GDM1 (cell line): ENCODE data around the gene KCMF1.
A peak's percentile ranks its signal among the peaks of the same experiment; 100 is the strongest.

Source experiments
- DNase-seq: peaks from one replicate; lab custom pipeline; 2025; lab: John Stamatoyannopoulos, UW

The KCMF1 gene

DNA sequence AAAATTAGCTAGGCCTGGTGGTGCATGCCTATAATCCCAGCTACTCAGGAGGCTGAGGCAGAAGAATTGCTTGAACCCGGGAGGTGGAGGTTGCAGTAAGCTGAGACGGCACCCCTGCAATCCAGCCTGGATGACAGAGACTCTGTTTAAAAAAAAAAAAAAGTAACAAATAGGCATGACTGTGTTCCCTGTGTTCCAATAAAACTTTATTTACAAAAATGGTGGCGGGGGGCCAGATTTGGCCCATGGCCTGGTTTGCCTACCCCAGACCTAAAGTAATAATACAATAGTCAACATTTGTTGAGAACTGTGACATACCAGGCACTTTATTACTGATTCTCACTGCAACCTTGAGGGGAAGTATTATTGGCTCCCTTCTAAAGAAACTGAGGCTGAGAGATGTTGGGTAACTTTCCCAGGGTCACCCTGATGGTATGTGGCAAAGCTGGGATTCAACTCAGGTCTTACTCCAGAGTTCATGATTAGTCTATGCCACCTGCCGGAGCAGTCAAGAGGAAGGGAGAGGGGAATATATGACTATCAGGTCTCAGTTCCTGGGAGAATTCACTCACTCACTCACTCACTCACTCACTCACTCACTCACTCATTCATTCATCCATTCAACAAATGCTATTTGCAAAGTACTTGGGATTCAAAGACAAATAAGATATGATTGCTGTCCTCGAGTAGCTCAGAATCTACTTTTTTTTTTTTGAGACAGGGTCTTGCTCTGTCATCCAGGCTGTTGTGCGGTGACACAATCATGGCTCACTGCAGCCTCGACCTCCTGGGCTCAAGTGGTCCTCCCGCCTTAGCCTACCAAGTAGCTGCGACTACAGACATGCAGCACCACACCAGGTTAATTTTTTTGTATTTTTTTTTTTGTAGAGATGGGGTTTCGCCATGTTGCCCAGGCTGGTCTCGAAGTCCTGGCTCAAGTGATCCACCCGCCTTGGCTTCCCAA is 14.3 kb upstream of the KCMF1 start:
- no peak for DNase-seq

DNA sequence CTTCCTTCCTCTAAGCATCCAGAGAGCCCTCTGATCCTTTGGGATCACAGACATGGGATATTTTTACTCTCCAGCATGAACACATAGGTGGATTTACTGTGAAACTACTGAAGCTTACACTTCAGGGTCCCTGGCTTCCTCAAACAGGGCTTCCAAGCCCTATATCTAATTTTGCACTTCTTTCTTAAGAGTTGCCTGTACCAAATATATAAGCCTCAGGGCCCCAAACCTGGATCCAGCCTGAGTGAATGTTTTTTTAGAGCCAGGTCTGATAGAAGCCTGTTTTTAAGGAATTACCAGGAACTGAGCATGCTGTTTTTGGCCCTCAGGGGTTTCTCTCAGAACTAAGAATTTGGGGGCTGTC is 13.2 kb upstream of the KCMF1 start:
- DNase-seq: no peak

DNA sequence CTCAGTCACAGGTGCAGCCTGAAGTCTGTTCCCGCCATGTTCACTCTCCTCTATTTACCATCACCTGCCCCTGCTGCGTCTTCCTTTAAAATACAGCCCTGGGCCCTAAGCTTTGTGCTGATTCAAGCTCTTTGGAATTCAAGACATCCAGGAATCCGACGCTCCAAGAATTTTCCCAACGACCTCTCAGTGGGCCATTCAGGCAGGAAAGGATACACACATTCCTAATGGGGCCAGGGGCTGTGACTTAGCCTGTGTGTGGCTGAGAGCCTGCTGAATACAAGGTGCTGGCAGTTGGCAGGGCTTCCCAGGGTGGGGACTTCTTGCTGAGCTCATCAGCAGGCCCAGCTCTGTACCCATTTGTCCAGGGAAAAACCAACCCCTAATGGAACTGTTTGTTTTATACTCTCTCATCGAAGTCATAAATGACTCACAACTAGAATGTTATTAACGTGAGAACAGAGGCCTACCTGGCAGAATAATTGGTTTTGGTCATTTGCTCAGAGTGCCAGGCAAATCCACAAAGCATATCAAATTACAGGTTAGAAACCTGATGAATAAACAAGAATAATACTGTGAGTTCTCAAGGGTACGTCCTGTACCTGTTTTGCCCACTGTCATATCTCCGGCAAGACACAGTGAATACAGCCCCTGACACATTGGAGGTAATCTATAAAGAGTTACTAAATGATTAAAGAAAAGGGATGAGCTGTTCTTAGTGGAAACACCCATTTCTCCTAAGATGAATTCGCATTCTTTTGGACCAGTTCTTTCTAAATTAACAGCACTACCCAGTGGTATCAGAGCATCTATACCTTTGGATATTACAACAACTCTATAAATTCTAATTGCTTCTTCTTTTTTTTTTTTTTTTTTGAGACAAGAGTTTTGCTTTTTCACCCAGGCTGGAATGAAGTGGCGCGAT is 12.6 kb upstream of the KCMF1 start:
- no peak for DNase-seq

DNA sequence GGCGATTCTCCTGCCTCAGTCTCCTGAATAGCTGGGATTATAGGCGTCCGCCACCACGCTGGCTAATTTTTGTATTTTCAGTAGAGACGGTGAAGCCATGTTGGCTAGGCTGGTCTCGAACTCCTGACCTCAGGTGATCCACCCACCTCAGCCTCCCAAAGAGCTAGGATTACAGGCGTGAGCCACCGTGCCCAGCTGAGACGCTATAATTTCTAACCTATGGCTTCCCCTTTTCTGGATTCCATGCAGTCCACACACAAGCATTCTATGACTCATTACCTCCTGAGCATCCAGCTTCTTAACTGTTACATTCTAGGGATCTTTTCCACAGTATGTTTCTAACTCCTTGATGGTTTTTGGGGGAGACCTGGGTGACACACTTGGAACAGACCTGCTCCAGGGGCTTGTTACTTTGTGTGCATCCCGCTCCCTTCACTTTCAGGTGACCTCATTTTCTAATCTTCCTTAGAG is 11.8 kb upstream of the KCMF1 start:
- peak; percentile 22 for DNase-seq

DNA sequence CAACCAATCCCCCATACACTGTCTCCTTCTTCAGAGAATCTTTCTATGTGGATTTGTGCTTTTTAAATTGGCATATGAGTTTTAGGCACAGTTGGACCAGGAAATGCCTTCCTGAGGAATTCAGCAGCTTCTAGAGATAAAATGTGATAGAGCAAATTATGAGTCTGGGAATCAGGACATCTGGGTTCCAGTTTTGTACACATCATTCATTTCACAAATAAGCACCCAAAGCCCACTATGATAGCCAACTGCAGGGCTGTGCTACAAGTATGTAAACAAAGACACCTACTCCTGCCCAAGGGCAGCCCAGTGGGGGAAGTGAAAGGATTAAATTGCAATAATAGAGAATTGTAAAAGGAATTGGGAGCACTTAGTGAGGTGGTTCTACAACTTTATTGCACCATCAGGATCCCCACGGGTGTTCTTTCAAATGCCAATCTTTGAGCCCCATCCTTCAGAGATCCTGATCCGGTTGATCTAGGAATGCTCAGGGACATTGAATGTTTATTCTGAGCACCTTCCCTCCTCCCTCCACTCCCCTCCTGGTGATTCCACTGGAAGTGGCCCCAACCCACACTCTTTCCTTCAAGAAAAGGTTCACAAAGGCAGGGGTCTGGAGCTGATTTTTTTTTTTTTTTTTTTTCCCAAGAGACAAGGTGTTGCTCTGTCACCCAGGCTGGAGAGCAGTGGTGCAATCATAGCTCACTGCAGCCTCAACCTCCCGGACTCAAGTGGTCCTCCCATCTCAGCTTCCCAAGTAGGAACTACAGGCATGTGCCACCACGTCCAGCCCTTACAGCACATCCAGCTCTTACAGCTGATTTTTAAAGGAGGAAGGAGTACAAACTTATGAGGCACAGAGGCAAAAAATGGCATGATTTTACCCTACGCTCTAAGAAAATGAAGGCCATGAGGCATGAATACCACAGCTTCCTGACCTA is 11.1 kb upstream of the KCMF1 start:
- no peak for DNase-seq

DNA sequence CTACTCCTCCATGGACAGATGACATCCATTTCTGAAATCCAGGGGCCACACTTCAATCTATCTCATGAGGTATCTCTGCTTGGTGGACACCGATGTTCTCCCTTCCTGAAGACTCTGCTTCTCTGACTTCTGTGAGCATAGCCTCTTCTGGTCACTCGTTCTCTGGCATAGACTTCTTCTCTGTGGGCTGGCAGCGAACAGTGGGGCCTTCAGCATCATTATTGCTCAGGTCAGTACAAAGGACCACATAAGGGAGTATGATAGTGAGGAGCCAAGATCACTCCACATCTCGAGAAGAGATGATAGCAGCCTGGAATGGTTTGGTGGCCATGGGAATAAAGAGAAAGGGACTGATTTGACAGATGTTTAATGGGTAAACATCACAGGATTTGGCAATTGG is 8.0 kb upstream of the KCMF1 start:
- DNase-seq: no peak

DNA sequence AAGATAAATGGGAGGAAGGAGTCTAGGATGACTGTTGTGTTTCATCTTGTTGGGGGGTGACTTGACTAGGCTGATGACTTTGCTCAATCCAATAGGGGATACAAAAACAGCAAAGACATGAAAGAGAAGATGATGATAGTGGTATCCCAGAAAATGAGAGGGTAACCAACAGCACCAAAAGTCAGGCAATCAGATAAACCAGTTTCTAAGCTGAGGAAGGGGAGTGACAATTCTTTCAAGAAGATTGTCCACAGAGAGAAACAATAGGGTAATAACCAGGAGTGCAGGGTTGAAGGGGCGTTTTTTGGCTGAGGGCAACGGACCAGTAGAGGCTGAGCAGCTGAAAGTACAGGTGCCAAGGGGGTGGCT is 7.7 kb upstream of the KCMF1 start:
- no peak for DNase-seq

DNA sequence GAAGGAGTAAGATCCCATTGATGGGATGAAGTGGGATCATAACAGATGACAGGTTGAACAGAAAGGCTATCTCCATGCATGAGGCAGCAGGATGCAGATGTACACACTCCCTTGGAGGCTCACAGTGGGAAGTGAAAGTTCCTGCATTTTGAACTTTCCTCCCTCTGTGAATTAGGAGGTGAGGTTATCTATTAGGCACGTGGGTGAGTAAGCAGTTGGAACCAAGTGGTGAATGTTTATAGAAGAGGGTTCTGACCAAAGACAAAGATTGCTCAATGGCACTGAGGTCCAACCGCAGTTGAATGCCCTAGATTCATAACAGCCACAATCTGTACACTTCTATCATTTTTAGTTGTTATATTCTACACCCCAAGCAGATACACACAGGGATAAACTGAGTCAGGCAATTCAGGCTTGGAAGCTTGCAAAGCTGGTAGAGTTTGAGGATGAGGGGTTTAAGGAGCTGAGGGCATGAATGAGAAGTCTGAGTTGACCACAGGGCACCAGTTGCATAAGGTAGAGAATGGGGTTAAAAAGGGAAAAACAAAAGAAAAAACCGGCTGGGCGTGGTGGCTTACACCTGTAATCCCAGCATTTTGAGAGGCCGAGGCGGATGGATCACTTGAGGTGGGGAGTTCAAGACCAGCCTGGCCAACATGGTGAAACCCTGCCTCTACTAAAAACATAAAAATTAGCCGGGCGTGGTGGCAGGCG is 7.1 kb upstream of the KCMF1 start:
- DNase-seq: no peak

DNA sequence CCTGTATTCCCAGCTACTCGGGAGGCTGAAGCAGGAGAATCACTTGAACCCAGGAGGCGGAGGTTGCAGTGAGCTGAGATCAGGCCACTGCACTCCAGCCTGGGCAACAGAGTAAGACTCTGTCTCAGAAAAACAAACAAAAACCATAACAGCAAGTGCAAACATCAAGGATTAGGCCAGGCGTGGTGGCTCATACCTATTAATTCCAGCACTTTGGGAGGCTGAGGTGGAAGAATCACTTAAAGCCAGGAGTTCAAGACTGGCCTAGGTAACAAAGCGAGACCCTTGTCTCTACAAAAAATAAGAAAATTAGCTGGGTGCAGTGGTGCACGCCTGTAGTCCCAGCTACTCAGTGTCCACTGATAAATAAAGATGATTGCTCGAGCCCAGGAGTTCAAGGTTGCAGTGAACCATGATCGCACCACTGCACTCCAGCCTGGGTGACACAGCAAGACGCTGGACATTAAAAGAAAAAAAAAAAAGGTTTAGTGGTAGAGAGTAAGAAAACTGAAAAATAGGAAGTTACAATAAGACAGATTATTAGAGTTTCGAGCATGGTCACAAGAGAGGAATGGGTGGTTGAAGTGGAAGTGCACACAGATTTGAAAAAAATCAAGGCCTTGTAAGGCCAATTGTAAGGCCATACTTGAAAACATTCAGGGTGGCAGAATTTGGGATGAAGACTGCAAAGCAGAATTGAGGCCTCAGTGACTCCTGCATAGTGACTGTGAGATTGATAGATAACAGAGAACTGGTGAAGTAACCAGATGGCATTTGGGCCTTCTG is 6.4 kb upstream of the KCMF1 start:
- DNase-seq: no peak

DNA sequence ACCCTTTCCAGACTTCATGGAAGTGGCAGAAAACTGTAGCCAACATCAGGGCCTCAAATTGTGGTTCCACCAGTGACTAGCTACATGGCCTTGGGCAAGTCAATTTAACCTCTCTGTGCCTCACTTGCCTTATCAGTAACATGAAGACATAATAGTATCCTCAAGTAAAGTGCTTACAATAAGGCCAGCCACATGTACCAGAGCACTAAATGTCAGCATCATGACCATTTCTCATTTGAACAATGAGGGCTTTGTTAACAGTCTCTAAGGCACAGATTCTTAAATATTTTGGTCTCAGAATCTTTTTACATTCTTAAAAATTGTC is 5.8 kb upstream of the KCMF1 start:
- no peak for DNase-seq

DNA sequence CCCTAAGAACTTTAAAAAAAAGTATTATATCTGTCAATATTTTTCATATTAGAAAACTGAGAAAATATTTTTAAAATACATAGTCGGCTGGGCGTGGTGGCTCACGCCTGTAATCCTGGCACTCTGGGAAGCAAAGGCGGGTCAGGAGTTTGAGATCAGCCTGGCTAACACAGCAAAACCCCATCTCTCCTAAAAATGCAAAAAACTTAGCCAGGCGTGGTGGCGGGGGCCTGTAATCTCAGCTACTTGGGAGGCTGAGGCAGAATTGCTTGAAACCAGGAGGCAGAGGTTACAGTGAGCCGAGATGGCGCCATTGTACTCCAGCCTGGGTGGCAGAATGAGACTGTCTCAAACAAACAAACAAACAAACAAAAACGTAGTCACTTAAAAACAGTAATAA is 5.1 kb upstream of the KCMF1 start:
- DNase-seq: no peak

DNA sequence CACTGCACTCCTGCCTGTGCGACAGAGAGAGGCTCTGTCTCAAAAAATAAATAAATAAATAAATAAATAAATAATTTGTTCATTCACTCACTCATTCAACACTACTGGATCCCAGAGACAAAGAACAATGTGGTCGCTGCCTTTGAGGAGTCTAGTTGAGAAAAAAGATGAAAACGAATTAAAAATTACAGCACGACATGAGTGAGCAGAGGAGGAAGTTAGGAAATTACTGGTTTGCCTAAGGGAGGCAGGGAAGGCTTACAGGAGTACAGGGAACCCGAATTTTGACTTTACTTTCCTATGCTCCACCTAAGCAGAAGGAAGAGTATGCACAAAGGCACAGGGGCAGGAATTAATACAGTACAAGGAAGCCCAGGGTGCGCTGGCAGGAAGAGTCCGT is 4.2 kb upstream of the KCMF1 start:
- DNase-seq: no peak

DNA sequence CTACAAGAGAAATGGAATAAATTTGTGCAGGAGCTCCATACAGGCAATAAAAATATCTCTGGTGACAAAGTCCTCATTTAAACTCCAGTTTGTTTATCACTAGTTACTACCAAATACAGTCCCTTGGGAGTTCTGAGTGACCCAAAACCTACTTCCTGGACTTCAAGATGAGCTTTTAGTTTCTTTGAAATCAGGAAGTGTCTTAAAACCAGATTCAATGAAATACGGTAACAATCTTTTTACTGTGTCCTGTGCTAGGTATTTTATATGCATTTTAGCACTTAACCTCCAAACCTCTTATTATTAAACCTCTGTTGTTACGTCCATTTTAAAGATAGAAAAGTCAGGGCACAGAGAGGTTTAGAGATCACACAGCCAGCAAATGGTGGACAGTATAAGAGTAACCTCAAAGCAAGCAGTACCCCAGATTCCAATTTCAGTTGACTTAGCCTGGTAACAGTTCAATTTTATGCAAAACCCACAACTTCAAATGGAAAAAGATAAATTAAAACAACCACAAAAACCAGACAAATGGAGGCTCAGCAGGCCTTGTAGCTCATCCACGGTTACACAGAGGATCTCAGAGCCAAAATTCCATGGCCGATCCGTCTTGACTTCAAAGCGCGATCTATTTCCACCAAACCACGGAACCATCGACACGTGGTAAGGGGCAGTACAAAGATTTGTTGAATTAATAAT is 1.3 kb upstream of the KCMF1 start:
- DNase-seq: no peak

DNA sequence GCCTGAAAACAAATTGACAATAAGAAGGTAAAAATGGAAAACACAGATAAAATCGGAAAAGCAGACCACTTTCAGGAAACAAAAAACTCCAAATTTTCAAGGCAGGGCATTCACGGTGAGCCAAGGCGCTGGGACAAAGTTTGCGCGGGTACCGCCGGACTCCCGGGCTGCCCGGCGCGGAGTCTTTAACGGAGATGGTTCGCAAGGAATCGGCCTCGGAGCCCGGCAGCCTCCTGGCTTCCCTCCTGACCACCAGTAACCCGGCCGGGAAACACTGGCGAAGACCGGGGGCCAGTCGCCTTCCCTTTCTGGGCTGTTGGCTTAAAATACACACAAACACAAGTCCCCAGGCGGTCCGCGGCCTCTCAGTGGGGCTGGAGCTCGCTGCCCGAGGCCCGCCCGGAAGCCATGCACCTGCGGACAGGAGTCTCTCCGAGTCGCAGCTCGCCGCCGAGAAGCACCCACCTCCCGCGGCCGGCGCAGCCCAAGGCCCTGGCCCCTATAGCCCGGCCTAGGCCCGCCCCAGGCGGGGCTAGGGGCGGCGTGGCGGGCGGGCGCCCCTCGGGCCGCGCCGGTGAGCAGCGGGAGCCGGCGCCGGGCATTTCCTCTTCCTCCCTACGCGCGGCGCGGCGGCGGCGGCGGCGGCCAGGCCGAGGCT is 622 bp upstream of the KCMF1 start:
- DNase-seq: peak; percentile 73

DNA sequence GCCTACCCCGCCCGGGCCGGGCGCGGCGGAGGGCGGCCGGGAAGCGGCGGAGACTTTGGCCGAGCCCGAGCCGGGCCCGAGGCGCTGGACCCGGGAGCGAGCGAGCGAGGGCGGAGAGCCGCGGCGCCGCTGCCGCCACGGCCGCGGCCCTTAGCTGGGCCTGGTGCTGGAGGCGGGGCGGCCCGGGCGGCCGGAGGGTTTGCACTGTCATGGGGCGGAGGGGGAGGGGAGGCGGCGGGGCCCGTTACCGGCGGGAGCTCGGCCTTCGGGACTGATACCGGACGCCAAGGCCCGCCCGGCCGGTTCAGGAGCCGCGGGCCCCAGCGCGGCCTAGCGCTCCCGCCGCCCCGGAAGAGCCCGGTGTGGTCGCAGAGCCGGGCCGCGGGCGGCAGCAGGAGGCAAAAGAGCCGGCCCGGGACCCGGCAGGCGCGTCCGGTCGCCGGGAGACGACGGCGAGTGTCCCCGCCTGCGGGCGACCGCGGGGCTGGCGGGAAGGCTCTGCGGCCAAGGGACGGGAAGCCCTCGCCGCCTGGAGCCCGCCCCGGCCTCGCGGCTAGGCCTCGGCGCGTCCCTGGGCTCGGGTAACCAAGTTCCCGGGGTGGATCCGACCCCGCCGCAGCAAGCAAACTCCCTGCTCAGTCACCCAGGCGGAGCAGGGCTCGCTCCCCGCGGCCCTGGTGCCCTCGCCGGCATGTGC is 697 bp downstream of the KCMF1 start:
- peak; percentile 42 for DNase-seq

DNA sequence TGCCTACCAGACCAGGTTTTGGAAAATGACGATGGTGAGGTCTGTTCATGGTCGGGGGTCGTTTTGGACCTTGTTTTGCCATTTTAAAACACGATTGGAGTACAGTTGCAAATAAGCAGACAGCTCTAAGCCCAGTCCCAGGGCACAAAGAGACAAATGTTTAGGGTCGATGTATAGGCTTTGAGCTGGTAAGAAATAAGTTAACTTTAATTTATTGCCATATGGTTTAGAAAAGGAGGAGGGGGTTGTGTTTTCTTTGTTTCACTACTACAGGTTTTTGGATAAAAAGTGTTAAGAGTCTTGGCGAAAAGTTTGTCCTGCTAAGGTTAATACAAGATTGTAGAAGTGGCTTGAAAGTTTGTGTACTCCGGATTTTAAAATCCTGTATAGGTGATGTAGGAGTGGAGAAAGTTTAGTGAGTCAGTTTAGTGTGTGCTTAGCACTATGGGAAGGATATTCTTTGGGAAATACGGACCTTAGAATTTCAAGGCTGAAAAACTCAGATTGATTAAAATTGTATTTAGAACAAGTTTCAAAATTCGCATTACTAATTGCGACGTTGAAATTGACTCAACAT is 1.3 kb downstream of the KCMF1 start:
- no peak for DNase-seq

DNA sequence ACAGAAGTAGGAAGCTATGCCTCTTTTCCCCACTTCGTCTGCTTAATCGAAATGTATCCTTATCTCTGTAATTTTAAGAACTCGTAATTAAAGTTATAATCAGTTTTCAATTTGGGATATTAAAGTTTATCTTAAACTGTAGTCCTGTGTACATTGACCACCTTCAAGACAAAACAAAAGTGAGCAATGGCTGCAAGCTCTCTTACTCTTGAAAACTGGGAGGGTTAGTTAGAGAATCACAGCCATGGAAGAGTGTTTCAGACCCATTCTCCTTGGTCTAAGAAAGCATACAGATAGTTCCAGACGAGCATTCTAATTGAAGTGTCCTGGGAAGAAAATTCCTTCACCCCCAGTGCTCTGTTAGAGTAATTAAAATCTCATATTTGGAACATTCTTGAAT is 2.0 kb downstream of the KCMF1 start:
- no peak for DNase-seq

DNA sequence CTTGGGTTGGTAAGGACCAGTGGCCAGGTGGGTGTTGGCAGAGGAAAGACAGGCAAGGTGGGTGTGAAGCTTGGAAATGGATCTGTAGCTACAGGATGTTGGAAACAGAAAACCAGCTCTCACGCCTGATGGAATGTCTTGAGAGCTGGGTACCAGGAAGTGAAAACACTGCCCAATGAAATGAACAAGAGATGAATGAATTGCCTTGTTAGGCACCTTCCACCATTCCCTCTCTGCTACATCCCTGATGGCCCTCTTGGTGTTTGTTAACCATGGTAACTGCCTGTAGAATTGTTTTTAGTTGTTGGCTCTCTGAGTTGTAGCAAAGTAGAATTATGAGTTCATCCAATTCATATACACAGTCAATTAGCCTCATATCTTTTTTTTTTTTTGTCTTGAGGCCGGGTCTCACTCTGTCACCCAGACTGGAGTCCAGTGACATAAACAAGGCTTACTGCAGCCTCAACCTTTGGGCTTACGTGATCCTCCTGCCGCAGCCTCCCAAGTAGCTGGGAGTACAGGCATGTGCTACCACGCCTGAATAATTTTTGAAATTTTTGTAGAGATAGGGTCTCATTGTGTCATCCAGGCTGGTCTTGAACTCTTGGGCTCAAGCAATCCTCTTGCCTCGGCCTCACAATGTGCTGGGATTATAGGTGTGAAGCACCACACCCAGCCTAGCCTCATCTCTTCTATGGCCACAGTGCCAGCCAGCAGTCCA is 9.5 kb downstream of the KCMF1 start:
- DNase-seq: no peak
